Measurements from ENCODE around the gene TIMM44. TPM values are rescaled to one million over a fixed set of nuclear protein-coding genes. Genes with fewer than 3 reads are reported as not detected.

The TIMM44 gene
- total and polyA plus RNA-seq, 2 of the 8 experiments (the other 6 are each of a cell fraction or from before 2014, with no cell fraction given): 131 to 150 TPM

DNA sequence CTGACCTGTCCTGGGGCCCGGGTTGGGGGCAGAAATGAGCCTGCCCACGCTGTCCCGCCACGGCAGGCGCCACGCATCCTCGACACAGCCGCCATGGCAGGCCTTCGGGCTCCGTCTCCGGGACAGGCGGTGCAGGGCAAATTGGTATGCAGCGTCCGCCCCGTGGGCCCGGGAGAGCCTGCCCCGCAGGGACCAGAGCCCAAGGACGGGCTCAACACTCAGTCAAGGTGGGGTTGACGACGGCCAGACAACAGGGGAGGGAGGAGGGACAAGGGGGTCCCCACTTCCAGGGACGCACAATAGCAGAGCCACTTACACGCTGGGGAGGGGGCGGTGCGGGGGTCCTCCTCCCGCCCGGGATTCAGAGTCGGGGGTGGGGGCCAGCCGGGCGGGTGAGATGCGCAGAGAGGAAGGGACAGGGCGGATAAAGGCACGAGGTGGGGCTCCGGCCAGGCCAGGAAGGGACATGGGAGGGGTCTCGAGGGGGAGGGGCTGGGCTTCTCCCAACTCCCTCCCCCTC lies 18.8 kb downstream of the TIMM44 start:
- Histone ChIP-seq H3K4me3 (ENCODE audit: extremely low read depth in 1 of 4, insufficient read depth in 2 of 4, low read depth in 3 of 4, low read length in 4 of 4) (peak overlapping the region in 2 of 4 experiments; percentile 3 to 66; a peak in 3 of 8 replicates), H2AFZ (ENCODE audit: low read length) (no peak overlapping the region), H2BK120ac (replicated peaks; ENCODE audit: low read depth, low read length) (no peak overlapping the region), H3K27ac (ENCODE audit: low read depth, low read length) (no peak overlapping the region), H3K14ac (ENCODE audit: insufficient read length) (no peak overlapping the region), H3K4me1 (replicated peaks in 1 of 4; ENCODE audit: control insufficient read depth in 3 of 4, insufficient read depth in 4 of 4, low read length in 3 of 4) (peaks cover 0 to 16% (median 6%) of the 10 kb centered on the region in 4 experiments; a peak in 5 of 7 replicates), H3K9ac (replicated peaks in 1 of 4; ENCODE audit: extremely low read depth in 1 of 4, low read depth in 3 of 4, low read length in 3 of 4) (no peak overlapping the region), H2BK12ac (ENCODE audit: low read depth, low read length) (no peak overlapping the region), H3K36me3 (ENCODE audit: control insufficient read depth in 2 of 4, insufficient read depth in 4 of 4, low read length in 3 of 4) (peaks cover 0 to 3% (median 0%) of the 10 kb centered on the region in 4 experiments; a peak in 2 of 8 replicates), H3K27me3 (replicated peaks in 1 of 4; ENCODE audit: control insufficient read depth in 3 of 4, extremely low read depth in 1 of 4, insufficient read depth in 3 of 4, low read length in 3 of 4) (no peaks in the 10 kb centered on the region), H3K79me1 (ENCODE audit: low read depth, low read length) (no peaks in the 10 kb centered on the region), H3K56ac (replicated peaks; ENCODE audit: insufficient read length, low read depth, low read length) (no peak overlapping the region), H3K18ac (ENCODE audit: extremely low read depth, low read length) (peak overlapping the region; percentile 71; the same call in 1 of the 2 replicates), H4K5ac (ENCODE audit: insufficient read length, low read depth, low read length) (peak overlapping the region; percentile 65), H3K9me3 (ENCODE audit: insufficient read depth in 2 of 2, low read depth in 1 of 2, low read length in 1 of 2) (no peaks in the 10 kb centered on the region), H2BK5ac (ENCODE audit: low read depth, low read length) (no peak overlapping the region), H3K23me2 (ENCODE audit: low read depth, low read length) (peaks cover 13% of the 10 kb centered on the region), H2AK5ac (ENCODE audit: low read depth, low read length) (no peak overlapping the region), H4K8ac (ENCODE audit: extremely low read depth, insufficient read depth, low read length) (peak overlapping the region; percentile 83), H3K23ac (ENCODE audit: insufficient read length) (no peak overlapping the region), H2BK15ac (ENCODE audit: low read length) (no peak overlapping the region), H4K91ac (replicated peaks; ENCODE audit: insufficient read length, low read length) (no peak overlapping the region), H2BK20ac (ENCODE audit: low read length) (no peak overlapping the region), H3K4me2 (ENCODE audit: insufficient read depth in 1 of 2, low read depth in 2 of 2, low read length in 2 of 2) (peak overlapping the region; percentile 4 to 78; a peak in 3 of 4 replicates), H3K4ac (replicated peaks; ENCODE audit: insufficient read length, low read depth, low read length) (no peak overlapping the region), H3K79me2 (ENCODE audit: control insufficient read depth in 1 of 2, insufficient read depth in 2 of 2, low read length in 2 of 2) (no peaks in the 10 kb centered on the region), H4K20me1 (replicated peaks in 1 of 2; ENCODE audit: control insufficient read depth in 1 of 2, insufficient read depth in 2 of 2, low read length in 2 of 2) (peaks cover 13 to 24% of the 10 kb centered on the region in 2 experiments)
- FAIRE-seq (no peak), DNase-seq (ENCODE audit: low read depth in 1 of 2, low spot score in 2 of 2) (peak in 1 of 2 experiments; percentile 62)
- WGBS, 2 experiments (ENCODE audit: extremely low coverage in 1 of 2, insufficient coverage in 1 of 2, insufficient read length in 1 of 2, insufficient replicate concordance in 2 of 2, low coverage in 1 of 2, low lambda C conversion rate in 2 of 2, missing lambda C conversion rate in 1 of 2): 73% methylated on average over 22 of the region's 34 CpGs; no CpG with 5 or more reads in 1 of the 2 experiments
- CTCF ChIA-PET (ENCODE audit: partially characterized antibody): interaction anchor here (0.5 to 5.7 kb wide), 5 partner anchors 14 to 72 kb away, joined by 3 to 31 read pairs (median 3); no protein-coding TSS in a partner anchor
- TF ChIP-seq TBP (IDR thresholded peaks at IDR 0.05; ENCODE audit: low read depth, low read length): no peak
- TF ChIP-seq, protein P1, sequence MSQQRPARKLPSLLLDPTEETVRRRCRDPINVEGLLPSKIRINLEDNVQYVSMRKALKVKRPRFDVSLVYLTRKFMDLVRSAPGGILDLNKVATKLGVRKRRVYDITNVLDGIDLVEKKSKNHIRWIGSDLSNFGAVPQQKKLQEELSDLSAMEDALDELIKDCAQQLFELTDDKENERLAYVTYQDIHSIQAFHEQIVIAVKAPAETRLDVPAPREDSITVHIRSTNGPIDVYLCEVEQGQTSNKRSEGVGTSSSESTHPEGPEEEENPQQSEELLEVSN (IDR thresholded peaks at IDR 0.05): no peak
- 0 out of 4 replicates have a peak, but pooled peaks of 1 of the 2 experiments have one; percentile 12 for TF ChIP-seq HDAC2 (IDR thresholded peaks at IDR 0.05; ENCODE audit: borderline replicate concordance in 1 of 2, low read depth in 2 of 2, low read length in 2 of 2)
- no peak for TF ChIP-seq PHF8 (conservative IDR thresholded peaks at IDR 0.05; ENCODE audit: low read depth, low read length)
- POLR2A ChIA-PET (ENCODE audit: partially characterized antibody): interaction anchor here (0.7 to 10.6 kb wide), 5 partner anchors 16 to 382 kb away, joined by 3 to 106 read pairs (median 4); partner anchors contain the start of gene TIMM44
